Femur (tissue), 1 donor: ENCODE data around the gene EHBP1.

Experiments used
- DNase-seq: peaks from one replicate; pipeline ENCODE4 v3.0.0-alpha.2; 2017

The EHBP1 gene

DNA sequence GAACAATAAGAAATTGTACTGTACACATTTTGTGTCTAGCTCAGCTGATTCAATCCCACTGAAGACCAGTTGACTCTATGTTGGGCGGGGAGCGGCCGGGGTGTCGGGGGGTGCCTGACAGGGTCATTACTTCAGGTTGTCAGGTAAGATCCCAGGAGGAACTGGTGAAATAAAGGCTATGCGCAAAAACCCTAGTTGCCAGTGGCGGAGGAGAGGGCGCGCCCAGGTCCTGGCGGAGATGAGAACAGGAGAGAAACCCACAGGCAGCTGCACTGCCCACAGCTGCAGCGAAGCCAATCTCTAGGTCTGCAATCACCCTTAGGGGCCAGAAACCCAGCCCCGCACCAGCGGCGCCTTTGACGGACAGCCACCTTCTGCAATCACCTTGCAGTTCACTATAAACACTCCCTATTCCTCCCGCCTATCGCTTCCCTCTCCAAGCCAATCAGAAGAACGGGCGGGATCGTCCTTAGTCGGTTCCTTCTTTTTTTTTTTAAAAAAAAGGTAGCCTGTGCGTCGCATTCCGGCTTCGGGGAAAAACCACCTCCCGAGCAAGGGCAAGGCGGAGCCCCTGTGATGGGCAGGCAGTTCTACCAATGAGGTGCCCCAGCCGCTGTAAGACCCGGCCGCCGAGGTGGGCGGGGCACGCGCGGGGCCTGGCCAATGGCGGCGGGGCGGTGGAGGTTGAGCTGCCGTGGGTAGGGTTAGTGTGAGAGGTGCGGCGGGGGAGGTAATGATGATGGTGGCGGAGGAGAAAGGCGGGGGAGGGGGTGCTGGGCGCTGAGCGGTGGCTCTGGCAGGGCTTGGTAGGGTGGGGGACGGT is at the start of gene EHBP1:
Gene EHBP1 (plus strand): TSS at position 707 of the 823 bp plus-strand sequence. CDS start 1,479 bp downstream, outside the sequence.
- DNase-seq: peak; percentile 99

DNA sequence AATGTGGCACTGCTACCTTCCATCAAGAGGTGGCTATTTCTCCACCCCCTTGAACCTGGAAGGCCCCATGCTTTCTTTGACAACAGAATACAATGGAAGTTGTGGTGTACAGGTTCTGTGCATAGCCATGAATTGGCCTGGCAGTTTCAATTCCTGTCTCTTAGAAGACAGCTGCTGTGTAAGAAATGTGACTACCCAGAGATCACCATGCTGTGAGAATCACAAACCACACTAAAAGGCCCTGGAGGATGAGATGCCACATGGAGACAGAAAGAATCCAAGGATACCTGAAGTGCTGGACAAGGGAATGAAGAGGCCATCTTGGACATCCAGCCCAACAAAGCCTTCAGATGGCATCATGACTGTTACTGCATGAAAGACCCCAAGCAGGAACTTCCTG is 47.7 kb upstream of the EHBP1 start:
- no peak for DNase-seq

GRCh38 chr2:62658891-62659290 is 46.6 kb upstream of the EHBP1 start:
- DNase-seq: no peak

DNA sequence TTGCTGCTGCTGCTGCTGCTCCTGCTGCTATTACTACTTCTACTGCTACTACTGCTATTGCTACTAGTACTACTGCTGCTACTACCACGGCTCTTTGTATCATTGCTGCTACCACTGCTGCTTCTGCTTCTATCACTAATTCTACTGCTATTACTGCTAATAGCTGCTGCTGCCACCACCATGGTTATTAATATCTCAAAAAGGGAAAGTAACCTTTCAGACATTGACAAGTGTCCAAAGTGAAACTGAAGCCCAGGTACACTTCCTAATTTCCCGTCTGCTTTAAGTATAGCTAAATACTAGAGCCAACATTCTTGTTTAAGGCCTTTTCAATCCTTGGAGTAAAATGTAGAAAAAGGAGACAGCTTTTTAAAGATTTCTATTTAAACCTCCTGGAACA is 45.4 kb upstream of the EHBP1 start:
- DNase-seq: no peak

GRCh38 chr2:62660582-62661262 is 44.8 kb upstream of the EHBP1 start:
- no peak for DNase-seq

- DNase-seq: no peak
Observed at GRCh38 chr2:62661263-62661635, 44.3 kb upstream of the EHBP1 start.

DNA sequence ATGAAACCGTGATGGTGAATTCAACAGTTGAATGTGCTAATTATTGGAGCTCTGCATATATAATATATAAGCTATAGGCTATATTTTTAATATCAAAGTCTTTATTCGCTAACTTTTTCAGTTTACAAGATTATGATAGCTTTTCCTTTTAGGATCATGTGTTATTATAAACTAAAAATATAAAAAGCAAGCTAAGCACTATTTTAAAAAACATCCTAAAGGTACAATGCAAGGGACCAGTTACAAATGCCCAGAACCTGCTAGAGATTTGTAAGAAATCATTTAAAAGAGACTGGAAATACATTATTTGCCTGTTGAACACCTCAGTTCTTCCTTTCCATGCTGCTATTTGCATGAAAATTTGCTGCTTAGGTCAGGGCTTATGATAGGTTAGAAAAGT is 43.4 kb upstream of the EHBP1 start:
- no peak for DNase-seq

DNA sequence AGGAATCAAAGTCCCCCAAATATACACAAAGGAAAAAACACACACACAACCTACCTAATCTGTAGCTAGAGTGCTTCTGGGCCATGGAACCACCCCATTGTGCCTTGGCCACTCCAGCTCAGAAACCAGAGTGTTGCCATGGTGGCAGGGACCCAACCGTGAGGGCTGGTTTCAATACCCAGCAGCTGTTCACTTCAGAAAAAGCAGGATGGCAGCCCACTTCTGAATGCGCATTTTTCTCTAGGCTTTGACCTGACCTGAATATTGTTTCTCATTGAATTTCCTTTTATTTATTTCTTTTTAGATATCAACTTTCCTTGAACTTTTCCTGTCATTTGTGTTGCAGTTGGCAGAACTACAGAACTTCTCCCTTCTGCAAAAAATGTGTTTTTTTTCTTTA is 43.0 kb upstream of the EHBP1 start:
- no peak for DNase-seq

- no peak for DNase-seq
Observed at GRCh38 chr2:62663411-62663810, 42.1 kb upstream of the EHBP1 start.

DNA sequence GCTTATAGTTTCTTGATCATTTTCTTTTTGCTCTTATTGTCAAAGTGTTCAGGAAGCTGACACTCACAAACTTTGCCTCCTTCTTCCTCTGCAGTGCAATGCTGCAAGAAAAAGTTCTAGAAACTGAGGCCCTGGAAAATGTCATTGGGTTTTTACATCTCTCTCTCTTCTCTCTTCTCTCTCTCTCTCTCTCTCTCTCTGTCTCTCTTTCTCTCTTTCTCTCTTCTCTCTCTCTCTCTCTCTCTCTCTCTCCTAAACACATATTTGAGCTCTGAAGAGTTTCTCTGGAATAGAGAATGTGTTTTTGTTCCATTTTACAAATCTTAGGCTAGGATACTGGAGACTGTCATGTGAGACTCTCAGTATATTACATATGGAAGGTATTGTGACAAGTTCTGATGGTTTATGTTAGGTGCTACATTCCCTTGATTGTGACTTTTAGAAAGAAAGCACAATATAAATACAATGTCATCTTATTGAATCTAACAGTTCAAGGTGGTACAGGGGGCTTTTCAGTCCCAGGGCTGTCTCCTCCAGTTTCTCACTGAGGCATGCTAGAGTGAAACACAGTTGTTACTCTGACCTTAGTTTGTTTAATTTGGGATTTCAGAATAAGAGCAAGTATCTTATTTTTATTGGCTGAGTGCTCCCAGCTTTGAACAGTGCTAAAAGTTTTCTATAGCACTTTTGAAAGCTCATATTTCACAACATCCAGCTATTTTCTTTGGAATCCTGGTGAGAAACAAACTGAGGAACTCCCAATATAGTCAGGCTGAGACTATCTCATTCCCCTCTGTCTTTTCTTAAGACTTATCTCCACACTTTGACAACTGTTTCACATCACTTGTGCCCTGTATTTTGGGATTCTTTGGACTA is 41.4 kb upstream of the EHBP1 start:
- DNase-seq: no peak

- no peak for DNase-seq
Observed at GRCh38 chr2:62665446-62665845, 40.1 kb upstream of the EHBP1 start.

DNA sequence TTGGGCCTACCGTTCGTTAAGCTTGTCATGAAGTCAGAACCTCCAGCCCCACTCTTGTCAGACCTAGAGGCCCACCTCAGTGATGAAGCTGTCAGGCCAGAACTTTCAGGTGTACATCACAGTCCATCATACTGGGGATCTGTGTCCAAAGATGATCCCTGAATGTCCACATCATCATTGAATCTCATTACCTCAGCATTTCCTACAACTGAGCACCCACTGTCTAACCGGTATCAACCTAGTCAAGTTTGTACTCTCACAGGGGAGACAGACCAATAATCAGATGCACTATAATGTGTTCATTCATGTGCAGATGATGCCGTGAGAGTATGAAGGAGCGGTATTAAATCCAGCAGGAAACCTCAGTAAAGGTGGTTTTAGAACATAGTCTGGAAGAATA is 36.3 kb upstream of the EHBP1 start:
- DNase-seq: no peak

GRCh38 chr2:62672601-62673000 is 32.9 kb upstream of the EHBP1 start:
- no peak for DNase-seq

- DNase-seq: no peak
Observed at GRCh38 chr2:62675062-62675461, 30.5 kb upstream of the EHBP1 start.

- no peak for DNase-seq
Observed at GRCh38 chr2:62685256-62685655, 20.3 kb upstream of the EHBP1 start.

DNA sequence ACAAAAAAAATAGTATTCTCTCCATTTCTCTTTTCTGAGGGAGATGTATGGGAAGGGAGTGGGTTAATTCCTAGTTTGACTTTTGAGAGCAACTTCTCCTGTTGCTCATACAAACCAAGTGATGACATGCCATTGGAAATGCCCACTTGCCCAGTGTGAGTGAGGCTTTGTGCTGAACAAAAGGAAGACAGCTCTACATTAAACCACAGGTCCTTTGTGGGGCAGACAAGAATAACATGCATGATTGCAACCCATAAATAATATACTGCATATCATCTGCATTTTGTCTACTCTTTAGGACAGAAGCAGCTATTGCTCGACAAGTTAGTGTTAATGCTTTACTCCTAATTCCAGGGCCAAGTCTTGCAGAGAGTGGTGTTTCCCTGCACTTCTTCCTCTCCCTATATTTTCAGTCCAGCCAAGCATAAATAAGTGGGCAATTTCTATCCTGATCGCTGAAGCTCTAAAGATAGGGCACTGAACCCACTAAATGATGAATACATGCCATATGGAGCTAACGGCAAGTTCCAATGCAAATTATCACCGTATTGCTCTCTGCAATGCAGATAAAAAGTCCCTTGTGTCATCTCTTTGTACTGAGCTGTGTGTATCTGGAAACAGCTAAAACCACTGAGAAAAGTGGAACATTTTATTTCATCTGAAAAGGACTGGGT is 19.4 kb upstream of the EHBP1 start:
- DNase-seq: no peak

- no peak for DNase-seq
Observed at GRCh38 chr2:62687636-62688035, 17.9 kb upstream of the EHBP1 start.

GRCh38 chr2:62688771-62689170 is 16.7 kb upstream of the EHBP1 start:
- no peak for DNase-seq

- no peak for DNase-seq
Observed at GRCh38 chr2:62691186-62691585, 14.3 kb upstream of the EHBP1 start.

- no peak for DNase-seq
Observed at GRCh38 chr2:62692225-62692624, 13.3 kb upstream of the EHBP1 start.

GRCh38 chr2:62698653-62699052 is 6.9 kb upstream of the EHBP1 start:
- no peak for DNase-seq

- no peak for DNase-seq
Observed at GRCh38 chr2:62704654-62705006, 883 bp upstream of the EHBP1 start.
